ENCODE results near the gene TCAP.

TCAP gene

DNA sequence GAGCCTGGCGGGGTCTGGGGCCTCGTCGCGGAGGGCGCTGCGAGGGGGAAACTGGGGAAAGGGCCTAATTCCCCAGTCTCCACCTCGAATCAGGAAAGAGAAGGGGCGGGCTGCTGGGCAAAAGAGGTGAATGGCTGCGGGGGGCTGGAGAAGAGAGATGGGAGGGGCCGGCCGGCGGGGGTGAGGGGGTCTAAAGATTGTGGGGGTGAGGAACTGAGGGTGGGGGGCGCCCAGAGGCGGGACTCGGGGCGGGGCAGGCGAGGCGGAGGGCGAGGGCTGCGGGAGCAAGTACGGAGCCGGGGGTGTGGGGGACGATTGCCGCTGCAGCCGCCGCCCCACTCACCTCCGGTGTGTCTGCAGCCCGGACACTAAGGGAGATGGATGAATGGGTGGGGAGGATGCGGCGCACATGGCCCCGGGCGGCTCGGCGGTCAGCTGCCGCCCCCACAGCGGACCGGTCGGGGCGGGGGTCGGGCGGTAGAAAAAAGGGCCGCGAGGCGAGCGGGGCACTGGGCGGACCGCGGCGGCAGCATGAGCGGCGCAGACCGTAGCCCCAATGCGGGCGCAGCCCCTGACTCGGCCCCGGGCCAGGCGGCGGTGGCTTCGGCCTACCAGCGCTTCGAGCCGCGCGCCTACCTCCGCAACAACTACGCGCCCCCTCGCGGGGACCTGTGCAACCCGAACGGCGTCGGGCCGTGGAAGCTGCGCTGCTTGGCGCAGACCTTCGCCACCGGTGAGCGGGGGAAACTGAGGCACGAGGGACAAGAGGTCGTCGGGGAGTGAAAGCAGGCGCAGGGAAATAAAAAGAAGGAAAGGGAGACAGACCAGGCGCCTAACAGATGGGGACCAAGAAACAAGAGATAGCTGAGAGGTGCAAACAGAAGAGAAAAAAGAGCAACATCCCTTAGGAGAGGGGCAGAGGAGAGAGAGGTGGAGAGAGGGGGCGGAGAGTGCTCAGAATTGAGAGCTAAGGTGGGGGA is 3.1 kb downstream of the TCAP start, which contains the start of gene PNMT:
Gene PNMT, plus strand, starts transcription at position 509 of the 980 bp plus-strand sequence. Its CDS starts 23 bp downstream, at position 532.
- DNase-seq (ENCODE audit: low read depth) = no peak

GRCh38 chr17:39669897-39670735 is 5.0 kb downstream of the TCAP start:
- no peak for DNase-seq (ENCODE audit: low read depth)

DNA sequence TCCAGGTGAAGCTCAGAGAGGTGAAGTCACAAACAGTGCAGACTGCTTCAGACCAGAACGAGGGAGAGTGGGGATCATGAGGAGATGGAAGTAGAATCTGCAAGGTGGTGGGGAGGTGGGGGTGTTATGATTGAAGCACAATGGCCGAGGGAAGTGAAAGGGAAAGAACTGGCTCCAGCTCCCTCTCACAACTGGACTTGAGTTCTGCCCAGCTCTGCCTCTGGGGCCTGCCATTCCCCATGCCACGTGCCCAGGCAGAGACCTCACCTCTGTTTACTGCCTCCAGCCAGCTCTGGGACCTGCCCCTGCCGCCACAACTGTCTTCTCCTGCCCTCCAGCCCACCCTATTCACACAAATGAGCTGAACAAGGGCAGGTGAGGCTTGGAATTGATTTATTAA is 5.6 kb downstream of the TCAP start:
- DNase-seq (ENCODE audit: low read depth) = no peak

- no peak for DNase-seq (ENCODE audit: low read depth)
Measured at GRCh38 chr17:39671651-39672521, 6.7 kb downstream of the TCAP start.

GRCh38 chr17:39672522-39673334 is 7.6 kb downstream of the TCAP start:
- DNase-seq (ENCODE audit: low read depth) = no peak

DNA sequence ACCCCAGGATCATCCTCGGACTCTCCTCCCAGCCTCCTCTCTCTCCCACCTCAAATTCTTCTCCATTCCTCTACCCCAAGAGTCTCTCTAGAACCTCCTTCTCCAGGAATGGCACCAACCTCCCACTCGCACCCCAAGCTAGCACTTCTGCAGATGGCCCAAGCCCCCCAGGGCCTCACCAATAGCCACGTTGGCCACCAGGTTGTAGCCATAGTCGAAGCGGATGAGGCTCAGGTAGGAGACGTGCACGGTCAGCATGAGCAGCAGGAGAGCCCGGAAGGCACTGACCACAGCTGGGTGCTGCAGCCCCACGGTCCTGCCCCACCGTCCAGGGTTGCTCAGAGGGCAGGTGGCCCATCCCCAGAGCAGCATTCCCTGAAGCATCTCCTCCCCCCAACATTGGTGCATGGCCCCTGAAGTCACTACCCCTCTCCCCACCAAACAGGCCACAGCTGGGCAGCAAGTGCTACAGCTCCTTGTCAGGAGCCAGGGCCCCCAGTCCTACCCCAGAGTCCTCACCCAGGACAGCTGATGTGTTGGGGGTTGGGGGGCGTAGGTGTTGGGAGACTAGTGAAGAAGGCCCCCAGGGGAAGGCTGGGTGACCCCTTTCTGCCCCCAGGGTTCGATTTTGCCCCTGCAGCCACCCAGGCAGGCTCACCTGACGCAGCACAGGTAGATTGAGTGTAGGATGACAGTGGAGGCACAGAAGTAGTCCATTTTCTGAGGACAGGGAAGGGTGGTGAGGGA is 8.4 kb downstream of the TCAP start:
- no peak for DNase-seq (ENCODE audit: low read depth)

DNA sequence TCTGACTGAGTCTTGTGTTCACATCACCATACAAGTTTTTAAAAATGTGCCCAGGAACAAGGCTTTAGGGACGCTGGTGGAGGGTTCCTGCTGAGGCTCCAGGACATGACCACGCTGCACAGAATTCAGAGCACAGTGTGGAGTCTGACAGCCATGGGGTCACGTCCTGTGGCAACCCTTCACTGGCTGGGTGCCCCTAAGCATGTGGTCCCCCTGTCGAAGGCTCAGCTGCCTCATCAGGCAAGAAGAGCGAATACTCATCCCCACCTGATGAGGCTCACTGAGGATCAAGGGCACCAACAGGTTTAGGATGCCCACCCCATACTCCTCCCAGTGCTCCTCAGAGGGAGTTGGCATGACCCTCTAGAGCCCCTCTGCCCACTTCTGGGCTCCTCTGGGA is 9.0 kb downstream of the TCAP start:
- no peak for DNase-seq (ENCODE audit: low read depth)

DNA sequence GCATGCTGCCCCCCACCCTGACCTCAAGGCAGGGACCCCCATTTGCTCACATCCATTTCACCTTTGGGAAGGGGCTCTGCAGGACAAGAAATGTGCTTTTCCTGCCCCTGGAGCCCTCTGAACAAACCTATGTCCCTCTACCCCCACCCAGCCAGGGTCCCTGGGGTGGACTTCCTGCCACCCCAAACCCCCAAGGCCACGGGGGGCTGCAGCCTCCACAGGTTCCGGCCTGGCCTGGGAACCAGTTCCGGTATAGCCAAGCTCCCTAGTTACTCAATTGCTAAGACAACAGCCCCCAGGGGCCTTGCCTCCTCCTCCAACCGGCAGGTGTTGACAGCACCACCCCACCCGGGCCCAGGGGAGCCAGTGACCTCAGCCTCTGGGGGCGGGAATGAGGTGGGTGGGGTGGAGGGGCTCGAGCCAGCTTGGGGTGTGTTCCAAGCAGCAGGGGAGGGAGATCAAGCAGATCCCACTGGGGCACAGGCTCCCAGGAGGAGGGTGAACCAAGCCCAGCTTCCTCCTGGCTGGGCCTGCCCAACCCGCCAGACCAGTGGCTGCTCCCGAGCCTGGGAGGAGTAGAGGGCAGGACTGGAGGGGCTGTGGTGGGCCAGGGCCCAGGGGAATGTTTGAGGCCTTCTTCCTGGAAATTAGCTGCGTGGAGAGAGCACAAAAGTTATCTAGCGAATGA is 9.7 kb downstream of the TCAP start:
- no peak for DNase-seq (ENCODE audit: low read depth)

GRCh38 chr17:39675390-39676082 is 10.4 kb downstream of the TCAP start:
- DNase-seq (ENCODE audit: low read depth) = no peak

DNA sequence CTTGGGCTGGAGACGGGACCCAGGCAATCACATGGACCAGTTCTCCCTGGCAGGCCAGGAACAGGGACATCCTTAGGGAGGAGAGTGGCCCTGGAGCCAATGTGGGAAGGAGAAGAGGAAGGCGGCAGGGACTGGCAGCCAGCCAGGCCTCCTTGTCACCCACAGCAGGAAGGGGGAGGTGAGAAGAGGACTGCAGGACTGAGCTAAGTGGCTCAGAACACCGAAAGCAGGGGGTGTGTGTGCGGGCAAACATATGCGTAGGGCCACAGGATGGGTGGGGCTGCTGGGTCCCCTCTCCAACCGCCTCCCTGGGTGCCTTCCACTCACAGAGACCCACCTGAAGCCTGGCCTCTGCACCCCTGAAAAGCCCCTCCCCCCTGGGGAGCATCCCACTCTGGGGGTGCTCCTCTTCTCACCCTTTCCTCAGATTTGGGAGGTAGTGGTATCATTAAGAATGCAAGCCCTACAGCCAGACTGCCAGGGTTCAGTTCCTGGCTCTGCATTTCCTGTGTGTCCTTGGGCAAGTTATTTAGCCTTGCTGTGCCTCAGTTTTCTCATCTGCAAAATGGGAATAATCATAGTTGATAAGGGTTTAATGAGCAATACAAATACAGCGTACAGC is 11.2 kb downstream of the TCAP start:
- no peak for DNase-seq (ENCODE audit: low read depth)

GRCh38 chr17:39677072-39677471 is 11.9 kb downstream of the TCAP start:
- DNase-seq (ENCODE audit: low read depth) = no peak

GRCh38 chr17:39677542-39678339 is 12.6 kb downstream of the TCAP start:
- DNase-seq (ENCODE audit: low read depth) = no peak

DNA sequence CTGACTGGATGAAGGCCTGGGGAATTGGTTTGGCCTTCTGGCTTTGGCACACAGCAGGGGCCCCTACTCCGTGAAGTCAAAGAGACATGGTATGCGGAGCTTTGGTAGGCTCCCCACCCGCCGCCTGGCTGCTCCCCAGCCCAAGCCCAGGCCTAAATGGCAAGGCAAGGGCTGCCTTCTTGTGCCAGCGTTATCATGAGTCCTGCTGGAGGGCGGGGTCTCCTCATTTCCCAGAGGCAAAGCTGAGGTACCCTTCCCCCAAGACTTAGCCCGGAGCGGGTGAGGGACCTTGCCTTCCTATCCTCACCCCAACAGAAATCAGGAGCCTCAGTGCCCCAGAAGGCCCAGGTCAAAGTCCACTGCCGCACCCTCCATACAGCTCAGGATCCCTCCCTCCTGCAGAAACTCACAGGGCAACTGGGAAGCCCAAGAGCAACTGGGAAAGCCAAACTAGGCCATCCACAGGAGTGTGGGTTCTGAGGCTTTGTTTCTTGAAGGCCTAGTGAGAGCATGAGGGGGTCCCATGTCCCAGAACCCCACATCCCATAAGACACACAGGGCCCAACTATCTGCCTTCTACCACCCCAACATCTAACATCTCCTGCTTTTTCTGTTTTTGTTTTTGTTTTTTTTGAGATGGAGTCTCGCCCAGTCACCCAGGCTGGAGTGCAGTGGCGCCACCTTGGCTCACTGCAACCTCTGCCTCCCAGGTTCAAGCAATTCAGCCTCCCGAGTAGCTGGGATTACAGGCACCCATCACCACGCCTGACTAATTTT is 13.4 kb downstream of the TCAP start:
- no peak for DNase-seq (ENCODE audit: low read depth)

DNA sequence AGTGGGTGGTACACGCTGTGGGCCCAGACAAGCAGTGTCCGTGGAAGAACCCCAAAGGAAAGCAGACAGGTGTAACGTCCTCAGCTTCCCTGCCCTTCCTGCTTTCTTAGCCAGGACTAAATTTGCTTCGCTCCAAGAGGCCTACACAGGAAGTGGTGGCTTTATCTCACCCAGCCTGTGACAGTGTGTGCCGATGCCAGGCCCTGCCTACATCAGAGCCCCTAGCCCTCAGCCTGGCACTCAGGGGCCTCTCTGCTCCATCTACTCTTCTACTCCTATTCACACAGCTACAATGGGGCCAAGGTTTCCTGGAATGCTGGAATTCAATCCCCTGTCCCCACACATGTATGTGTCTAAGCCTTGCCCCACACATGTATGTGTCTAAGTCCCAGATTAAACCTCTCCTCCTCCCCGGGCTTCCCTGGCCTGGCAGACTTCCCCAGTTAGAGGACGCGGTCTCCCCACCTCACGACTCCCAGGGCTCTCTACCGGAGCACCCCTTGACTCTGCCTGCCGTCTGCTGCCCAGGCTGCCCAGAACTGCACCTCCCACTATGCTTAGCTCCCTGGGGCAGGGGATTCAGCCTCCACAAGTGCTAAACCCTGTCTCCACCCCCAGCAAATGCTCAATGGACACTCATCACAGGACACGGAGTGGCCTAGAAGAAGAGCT is 14.5 kb downstream of the TCAP start:
- no peak for DNase-seq (ENCODE audit: low read depth)

DNA sequence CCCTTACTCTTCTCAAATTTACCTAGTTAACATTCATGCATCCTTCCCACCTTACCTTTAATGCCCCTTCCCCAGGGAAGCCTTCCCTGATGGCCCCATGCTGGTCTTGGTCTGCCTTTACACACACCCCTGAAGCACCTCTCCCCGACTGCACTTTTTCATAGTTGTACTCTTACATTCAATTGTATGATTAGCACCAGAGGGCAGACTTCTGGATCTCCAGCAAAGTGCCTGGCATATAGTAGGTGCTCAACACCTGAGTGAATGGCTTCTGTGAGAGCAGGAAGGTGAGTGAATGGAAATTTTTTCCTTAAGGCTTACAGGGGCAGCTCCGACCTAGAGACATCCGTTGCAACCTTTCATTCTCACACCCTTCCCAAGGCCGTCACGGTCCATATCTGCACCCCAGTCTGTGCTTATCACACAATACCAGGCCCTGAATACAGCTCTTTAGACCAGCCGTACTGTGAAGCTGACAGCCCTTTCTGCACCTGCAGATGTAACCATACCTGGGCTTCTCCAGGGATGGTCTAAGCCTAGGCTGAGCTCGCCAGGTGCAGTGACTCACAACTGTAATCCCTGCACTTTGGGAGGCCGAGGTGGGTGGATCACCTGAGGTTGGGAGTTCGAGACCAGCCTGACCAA is 18.3 kb downstream of the TCAP start:
- no peak for DNase-seq (ENCODE audit: low read depth)
